SW 1271 (cell line): ENCODE results near the gene SLC4A4.

Experiments
- DNase-seq, 2 experiments: peaks; one replicate each; lab custom pipeline; 2025; lab: John Stamatoyannopoulos, UW

SLC4A4 gene

GRCh38 chr4:71541541-71541940, 202.7 kb downstream of the SLC4A4 start:
- DNase-seq, result no peak

GRCh38 chr4:71545168-71545567, 206.3 kb downstream of the SLC4A4 start:
- no peak for DNase-seq

- DNase-seq, result no peak
These were observed 210.8 kb downstream of the SLC4A4 start for GRCh38 chr4:71549516-71550160.

- DNase-seq, result no peak
These were observed 211.7 kb downstream of the SLC4A4 start for GRCh38 chr4:71550220-71551165.

- DNase-seq, result peak in 1 of 2 experiments; percentile 3
These were observed 214.8 kb downstream of the SLC4A4 start for GRCh38 chr4:71553605-71554004.

GRCh38 chr4:71554025-71554424, 215.2 kb downstream of the SLC4A4 start:
- no peak for DNase-seq

- no peak for DNase-seq
These were observed 219.4 kb downstream of the SLC4A4 start for GRCh38 chr4:71558248-71558647.

- no peak for DNase-seq
These were observed 221.2 kb downstream of the SLC4A4 start for GRCh38 chr4:71559957-71560571.

GRCh38 chr4:71564775-71565174, 226.0 kb downstream of the SLC4A4 start:
- DNase-seq, result no peak

GRCh38 chr4:71566856-71567255, 228.0 kb downstream of the SLC4A4 start:
- DNase-seq, result no peak

- DNase-seq, result no peak
These were observed 229.3 kb downstream of the SLC4A4 start for GRCh38 chr4:71568131-71568530.

- DNase-seq, result no peak
These were observed 231.7 kb downstream of the SLC4A4 start for GRCh38 chr4:71570492-71570891.

GRCh38 chr4:71571346-71571745, 232.5 kb downstream of the SLC4A4 start:
- no peak for DNase-seq

- DNase-seq, result no peak
These were observed 245.2 kb downstream of the SLC4A4 start for GRCh38 chr4:71583971-71584370.

- no peak for DNase-seq
These were observed 245.8 kb downstream of the SLC4A4 start for GRCh38 chr4:71584585-71584984.

- DNase-seq, result no peak
These were observed 247.4 kb downstream of the SLC4A4 start for GRCh38 chr4:71586087-71586763.

GRCh38 chr4:71587995-71588394, 249.2 kb downstream of the SLC4A4 start:
- no peak for DNase-seq

GRCh38 chr4:71592793-71593192, 254.0 kb downstream of the SLC4A4 start:
- DNase-seq, result no peak

GRCh38 chr4:71593311-71593710, 254.5 kb downstream of the SLC4A4 start:
- DNase-seq, result no peak

- DNase-seq, result no peak
These were observed 256.8 kb downstream of the SLC4A4 start for GRCh38 chr4:71595576-71596108.

GRCh38 chr4:71599578-71599977, 260.8 kb downstream of the SLC4A4 start:
- no peak for DNase-seq
